ENCODE data around the gene TNS1. TPM values are rescaled to one million over a fixed set of nuclear protein-coding genes. Genes with fewer than 3 reads are reported as not detected.

The TNS1 gene
- total RNA-seq, 1 experiment from 2014 or later = 3.4 TPM

DNA sequence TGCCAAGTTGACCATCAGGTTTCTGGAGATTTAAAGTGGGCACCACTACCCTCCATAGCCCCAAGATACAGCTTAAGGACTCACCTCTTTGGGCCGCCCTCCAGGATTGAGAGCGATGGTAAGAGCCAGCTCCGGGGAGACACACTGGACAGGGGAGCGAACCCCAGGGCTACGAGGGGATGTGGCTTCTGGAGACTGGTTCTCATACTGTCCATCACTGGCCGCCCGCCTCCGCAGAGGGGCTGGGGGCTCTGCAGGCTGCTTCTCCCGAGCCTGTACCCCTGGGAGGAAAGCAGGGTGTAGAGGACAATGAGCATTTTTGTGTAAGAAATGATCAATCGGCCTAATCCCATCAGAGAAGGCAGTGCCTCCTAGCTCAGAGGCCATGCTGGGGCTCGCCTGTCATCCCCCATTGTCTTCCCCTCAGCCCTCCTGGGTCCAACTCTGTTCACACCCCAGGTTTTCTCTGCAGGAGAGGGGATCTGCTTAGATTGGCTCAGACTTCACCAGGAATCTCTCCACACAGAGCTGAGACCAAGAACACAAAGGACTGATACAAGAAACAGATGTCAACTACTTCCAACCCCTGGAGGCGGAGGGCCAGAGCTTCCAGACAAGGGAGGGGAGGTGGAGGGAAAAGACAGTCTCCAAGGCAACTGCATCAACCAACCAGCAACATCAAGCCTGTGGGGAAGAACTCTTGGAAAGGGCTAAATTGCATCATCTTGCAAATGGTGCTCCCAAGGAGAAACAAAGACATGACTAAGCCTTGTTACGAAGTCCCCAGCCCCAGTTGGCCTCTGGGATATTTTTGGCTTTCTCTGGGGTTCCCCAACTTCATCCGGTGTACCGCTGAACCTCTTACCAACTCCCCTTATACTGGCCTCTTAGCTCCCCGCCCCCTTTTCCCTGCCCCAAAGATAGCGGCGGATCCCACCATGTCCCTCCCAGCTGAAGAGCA lies 166.6 kb downstream of the TNS1 start:
- Histone ChIP-seq H3K23me2 (ENCODE audit: insufficient read length, low read depth, low read length, poor library complexity, severe bottlenecking) (no peaks in the 10 kb centered on the region), H3K56ac (ENCODE audit: insufficient read length, low read depth, low read length) (no peak overlapping the region), H3K14ac (ENCODE audit: insufficient read depth, low read length) (peak overlapping the region; percentile 83; the same call in 1 of the 2 replicates), H2BK5ac (ENCODE audit: insufficient read length, low read length) (no peak overlapping the region), H3K27me3 (ENCODE audit: insufficient read depth, low read length) (no peaks in the 10 kb centered on the region), H3K4me1 (ENCODE audit: insufficient read depth, low read length) (no peaks in the 10 kb centered on the region), H2BK20ac (ENCODE audit: low read depth, low read length, poor library complexity, severe bottlenecking) (no peak overlapping the region), H2BK120ac (ENCODE audit: low read depth, low read length, poor library complexity, severe bottlenecking) (peak overlapping the region; percentile 82), H3K18ac (ENCODE audit: insufficient read length, low read depth, low read length) (peak overlapping the region; percentile 41), H2AK5ac (ENCODE audit: insufficient read length, low read length) (no peak overlapping the region), H3K9ac (ENCODE audit: extremely low read depth, insufficient read length, low read length) (no peak overlapping the region), H3K79me2 (ENCODE audit: insufficient read depth, low read length) (no peaks in the 10 kb centered on the region), H4K5ac (ENCODE audit: insufficient read length, low read depth, low read length) (no peak overlapping the region), H3K27ac (ENCODE audit: insufficient read length, low read depth, low read length) (no peak overlapping the region), H4K8ac (replicated peaks; ENCODE audit: insufficient read length, low read depth, low read length) (no peak overlapping the region), H3T11ph (ENCODE audit: low read length) (no peak overlapping the region), H3K23ac (ENCODE audit: insufficient read length, low read depth, low read length) (no peak overlapping the region), H2BK12ac (ENCODE audit: insufficient read length, low read depth, low read length) (no peak overlapping the region), H2AFZ (ENCODE audit: low read length) (no peak overlapping the region), H3K79me1 (ENCODE audit: insufficient read depth, low read depth, low read length, poor library complexity, severe bottlenecking) (no peaks in the 10 kb centered on the region), H4K91ac (ENCODE audit: insufficient read length, low read depth, low read length) (no peak overlapping the region), H3K4ac (ENCODE audit: low read depth, low read length) (no peak overlapping the region; the same call in 1 of the 2 replicates), H3K4me2 (ENCODE audit: insufficient read depth, insufficient read length, low read length) (no peak overlapping the region), H2BK15ac (ENCODE audit: low read depth, low read length) (no peak overlapping the region), H4K20me1 (ENCODE audit: control insufficient read depth, insufficient read depth, insufficient read length) (no peaks in the 10 kb centered on the region), H3K9me3 (ENCODE audit: control insufficient read depth, low read depth, low read length) (no peaks in the 10 kb centered on the region)
- no CpG with 5 or more reads among the region's 18 CpGs for WGBS (ENCODE audit: extremely low coverage, insufficient read length, low lambda C conversion rate)
- peak overlapping the region in 1 of 2 experiments; percentile 38; a peak in 1 of 5 replicates for H3K4me3 Mint-ChIP-seq
- peak; percentile 50 for DNase-seq
- peaks cover 22 to 27% of the 10 kb centered on the region in 2 experiments for H3K4me1 Mint-ChIP-seq
- peak overlapping the region; percentile 50 to 80 (median 79); a peak in 4 of 7 replicates for H3K27ac Mint-ChIP-seq
- peaks cover 23% of the 10 kb centered on the region for H3K27me3 Mint-ChIP-seq (ENCODE audit: low read depth)
- H3K9me3 Mint-ChIP-seq = no peaks in the 10 kb centered on the region; a peak in 1 of 5 replicates
- TF ChIP-seq, protein P1, sequence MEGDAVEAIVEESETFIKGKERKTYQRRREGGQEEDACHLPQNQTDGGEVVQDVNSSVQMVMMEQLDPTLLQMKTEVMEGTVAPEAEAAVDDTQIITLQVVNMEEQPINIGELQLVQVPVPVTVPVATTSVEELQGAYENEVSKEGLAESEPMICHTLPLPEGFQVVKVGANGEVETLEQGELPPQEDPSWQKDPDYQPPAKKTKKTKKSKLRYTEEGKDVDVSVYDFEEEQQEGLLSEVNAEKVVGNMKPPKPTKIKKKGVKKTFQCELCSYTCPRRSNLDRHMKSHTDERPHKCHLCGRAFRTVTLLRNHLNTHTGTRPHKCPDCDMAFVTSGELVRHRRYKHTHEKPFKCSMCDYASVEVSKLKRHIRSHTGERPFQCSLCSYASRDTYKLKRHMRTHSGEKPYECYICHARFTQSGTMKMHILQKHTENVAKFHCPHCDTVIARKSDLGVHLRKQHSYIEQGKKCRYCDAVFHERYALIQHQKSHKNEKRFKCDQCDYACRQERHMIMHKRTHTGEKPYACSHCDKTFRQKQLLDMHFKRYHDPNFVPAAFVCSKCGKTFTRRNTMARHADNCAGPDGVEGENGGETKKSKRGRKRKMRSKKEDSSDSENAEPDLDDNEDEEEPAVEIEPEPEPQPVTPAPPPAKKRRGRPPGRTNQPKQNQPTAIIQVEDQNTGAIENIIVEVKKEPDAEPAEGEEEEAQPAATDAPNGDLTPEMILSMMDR (conservative IDR thresholded peaks at IDR 0.05) = no peak
- H3K36me3 Mint-ChIP-seq (ENCODE audit: insufficient read depth in 1 of 3, low read depth in 3 of 3) = peaks cover 0 to 8% (median 7%) of the 10 kb centered on the region in 3 experiments; a peak in 5 of 7 replicates
